Suppressor macrophage (primary cell): Measurements from ENCODE around the gene CTF1.

ENCODE experiments used
- DNase-seq, 4 experiments: peaks; one replicate each; pipeline ENCODE4 v3.0.0-alpha.2; 2020 to 2022

CTF1 gene

DNA sequence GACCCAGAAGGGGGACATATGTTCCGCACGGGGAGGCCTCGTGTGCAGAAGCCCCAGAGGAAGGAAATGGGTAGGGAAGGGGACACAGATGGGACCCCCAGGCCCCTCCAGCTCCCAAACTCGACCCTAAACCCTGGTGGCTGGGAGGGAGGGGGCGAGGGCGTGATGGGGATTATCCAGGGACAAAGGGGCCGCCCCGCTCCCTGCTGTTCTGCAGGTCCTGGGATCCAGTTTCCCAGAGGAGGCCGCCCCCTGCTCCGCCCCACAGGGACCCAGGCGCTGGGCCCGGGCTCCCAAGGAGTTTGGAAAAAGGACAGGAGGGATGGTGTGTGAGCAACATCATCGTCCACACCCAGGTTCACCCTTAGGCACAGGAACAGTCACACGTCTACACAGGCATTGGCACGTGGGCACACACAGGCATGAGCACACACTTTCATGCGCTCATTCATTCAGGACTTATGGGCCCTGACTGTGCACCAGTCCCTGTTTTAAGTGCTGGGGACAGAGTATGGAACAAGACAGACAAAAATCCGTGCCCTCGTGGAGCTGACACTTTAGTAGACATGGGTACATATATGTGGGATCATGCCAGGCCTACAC, 14.1 kb downstream of the CTF1 start:
- no peak for DNase-seq

DNA sequence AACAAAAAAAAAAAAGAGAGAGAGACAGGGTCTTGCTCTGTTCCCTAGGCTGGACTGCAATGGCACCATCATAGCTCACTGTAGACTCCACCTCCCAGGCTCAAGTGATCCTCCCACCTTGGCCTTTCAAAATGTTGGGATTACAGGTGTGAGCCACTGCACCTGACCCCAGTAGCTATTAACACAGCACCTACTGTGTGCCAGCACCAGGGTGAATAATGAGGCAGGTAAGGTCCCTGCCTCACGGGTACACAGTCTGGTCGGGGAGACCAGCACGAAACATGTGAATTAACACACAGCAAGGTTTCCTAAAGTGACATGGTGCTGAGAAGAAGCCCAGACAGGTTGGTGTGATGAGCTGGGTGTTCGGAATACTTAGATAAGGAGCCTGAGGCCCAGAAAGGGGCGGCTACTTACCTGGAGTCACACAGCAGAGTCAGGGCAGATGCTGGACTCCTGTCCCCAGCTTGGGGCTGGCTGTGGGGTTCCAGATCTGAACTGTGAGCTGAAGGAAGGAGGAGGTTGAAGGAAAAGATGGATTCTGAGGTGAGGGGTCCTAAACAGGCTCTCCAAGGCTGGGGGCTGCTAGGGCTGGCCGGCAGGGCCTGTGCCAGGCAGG, 16.5 kb downstream of the CTF1 start:
- DNase-seq, result no peak

DNA sequence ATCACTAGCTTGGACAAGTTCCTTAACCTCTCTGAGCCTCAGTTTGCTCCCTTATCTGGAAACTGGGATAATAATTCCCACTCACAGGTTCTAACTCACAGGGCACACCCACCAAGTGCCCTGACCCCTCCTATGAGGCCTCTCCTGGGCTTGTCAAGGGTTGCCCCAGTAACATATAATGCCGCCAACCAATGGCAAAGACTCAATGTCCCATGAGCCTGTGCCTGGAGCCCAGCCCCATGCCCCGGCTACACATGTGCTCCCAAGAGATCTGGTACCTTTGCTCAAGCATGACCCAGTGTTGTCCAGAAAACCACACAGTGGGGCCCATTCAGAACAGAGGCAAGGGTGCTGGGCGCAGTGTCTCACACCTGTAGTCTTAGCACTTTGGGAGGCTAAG, 18.4 kb downstream of the CTF1 start:
- no peak for DNase-seq

DNA sequence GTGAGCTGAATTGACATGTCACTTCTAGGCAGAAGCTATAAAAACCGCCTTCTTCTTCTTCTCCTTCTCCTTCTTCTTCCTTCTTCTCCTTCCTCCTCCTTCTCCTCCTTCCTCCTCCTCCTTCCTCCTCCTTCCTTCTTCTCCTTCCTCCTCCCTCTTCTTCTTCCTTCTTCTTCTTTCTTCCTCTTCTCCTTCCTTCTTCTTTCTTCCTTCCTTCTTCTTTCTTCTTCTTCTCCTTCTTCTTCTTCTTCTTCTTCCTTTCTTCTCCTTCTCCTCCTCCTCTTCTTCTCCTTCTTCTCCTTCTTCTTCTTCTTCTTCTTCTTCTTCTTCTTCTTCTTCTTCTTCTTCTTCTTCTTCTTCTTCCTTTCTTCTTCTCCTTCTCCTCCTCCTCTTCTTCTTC, 22.2 kb downstream of the CTF1 start:
- no peak for DNase-seq

DNA sequence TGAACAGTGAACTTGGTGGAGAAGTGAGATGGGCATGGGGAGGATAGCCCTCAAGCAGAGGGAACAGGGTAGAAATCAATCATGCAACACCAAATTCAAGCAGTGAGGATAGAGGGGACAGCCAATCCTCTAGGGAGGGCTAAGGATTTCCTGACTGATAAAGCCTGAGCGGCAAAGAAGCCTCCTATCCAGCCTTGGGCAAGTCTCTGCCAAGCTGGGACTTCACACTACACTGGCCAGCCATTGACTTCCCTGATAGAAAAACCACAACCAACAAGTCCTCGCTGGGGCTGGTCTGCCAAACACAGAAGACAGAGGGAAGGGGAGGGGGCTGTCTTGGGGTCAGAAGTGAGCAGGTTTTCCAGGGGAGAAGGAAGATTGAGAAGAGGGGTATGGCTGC, 24.5 kb downstream of the CTF1 start:
- DNase-seq, result no peak

DNA sequence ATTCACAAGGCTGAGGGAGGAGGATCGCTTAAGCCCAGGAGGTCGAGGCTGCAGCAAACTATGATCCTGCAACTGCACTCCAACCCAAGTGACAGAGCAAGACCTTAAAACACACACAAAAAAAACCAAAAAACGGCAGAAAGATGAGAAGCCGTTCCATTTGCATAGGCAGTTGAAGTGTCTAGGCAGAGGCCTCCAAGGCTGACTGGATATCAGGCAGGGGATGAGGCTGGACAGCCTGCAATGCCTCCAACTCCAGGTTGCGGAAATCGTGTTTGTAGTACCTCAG, 25.0 kb downstream of the CTF1 start:
- DNase-seq, result no peak

DNA sequence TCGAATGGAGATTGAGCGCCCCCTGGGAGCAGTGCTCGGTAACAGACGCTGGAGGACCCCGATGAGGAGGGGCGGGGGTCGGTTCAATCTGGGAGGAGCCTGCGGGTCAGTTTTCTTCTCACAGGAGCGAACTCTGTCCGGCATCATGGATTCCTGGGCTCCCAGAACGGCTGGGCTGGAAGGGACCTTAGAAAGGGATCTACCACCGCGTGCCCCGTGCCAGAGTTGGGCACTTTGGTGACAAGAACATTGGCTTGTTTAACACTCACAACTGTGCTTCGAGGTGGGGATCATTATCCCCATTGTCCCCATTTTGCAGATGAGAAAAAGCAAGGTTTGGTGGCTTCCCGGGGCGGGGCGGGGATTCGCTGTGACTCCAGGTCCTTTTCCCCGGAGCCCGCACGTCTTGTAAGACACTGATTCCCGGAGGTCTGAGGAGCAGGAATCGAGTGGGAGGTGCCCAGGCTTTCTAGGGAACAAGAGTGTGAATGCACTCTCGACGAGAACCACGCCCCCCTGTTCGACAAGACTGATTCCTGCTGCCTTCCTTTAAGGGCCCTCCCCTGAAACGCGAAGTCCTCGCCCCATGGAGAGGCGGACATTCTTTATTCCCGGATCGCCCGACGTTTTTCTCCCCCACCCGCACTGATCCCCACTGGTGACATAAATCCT, 25.5 kb downstream of the CTF1 start:
- DNase-seq, result peak; percentile 89 to 92 (median 91)

DNA sequence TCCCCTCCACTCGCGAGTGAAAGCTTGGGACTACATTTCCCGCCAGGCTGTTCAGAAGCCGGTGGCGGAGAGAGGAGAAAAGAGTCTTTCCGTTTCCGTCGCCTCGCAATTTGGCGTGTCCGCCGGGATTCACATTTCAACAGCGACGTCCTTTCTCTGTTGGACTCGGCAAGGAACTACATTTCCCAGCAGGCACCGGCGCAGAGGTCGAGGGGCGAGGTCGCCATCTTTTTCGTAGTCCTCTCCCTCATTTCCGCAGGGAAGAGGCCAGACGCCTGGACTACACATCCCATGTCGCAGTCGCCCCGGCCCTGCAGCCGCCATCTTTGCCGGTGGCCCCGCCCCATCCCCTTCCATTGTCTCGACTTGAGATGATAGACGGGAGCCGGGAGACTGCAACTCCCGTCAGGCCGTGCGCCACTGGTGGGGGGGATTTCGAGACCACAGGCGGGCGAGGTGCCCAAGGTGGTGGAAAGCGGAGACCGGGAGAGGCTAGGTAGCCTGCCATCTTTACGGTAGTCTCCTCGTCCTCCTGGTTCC, 26.1 kb downstream of the CTF1 start:
- peak; percentile 99 to 100 (median 99) for DNase-seq

DNA sequence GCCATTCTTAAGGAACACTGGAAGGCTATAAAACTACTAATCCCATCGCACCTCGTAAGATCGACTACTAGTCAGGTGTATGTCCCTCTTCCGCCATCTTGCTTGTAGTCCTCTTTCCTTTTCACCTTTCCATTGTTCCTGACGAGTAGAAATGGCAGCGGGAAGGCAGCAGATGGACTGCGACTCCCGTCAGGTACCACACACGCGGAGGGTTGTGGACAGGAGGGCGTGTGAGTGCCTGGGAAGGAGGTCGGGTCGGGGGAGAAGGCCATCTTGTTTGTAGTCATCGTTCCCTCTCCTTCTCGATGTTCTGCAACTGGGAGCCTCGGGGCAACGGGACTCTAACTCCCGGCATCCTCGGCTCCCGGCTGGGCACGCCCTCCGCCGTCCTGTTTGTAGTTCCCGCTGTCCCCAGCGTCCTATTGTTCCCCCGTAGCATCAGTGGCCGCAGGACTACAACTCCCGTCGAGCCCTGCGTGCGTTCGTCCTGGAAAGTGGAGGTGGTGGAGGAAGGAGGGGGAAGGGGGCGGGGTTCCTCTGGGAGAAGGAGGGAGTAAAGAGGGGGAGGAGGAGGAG, 26.6 kb downstream of the CTF1 start:
- peak; percentile 99 for DNase-seq

DNA sequence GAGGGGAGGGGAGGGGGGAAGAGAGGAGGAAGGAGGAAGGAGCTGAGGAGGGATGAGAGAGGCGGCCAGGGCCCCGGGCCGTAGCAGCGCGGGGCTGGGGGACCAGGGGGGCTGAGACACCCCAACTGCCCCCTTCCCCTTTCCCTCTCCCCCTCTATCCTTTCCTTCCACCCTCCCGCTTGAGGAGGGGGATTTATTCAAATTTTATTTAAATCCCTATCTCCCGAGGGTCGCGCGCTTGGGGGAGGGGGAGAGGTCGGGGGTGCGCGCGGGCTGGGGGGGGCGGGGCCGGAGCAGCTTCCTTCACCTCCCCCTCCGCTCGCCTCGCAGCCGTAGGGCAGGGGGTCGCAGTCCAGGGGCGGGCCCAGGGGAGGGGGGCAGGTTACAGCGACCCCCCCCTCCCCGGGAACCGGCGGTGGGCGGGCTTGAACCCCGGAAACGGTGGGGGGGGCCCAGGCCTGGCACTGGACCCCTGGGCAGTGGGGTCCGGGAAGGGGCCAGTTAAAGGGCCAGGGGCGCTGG, 27.2 kb downstream of the CTF1 start, which contains the start of gene FBXL19:
Gene FBXL19, plus strand, starts transcription at position 19 of the 522 bp plus-strand sequence. CDS start 2,183 bp downstream, outside the sequence.
- no peak for DNase-seq

DNA sequence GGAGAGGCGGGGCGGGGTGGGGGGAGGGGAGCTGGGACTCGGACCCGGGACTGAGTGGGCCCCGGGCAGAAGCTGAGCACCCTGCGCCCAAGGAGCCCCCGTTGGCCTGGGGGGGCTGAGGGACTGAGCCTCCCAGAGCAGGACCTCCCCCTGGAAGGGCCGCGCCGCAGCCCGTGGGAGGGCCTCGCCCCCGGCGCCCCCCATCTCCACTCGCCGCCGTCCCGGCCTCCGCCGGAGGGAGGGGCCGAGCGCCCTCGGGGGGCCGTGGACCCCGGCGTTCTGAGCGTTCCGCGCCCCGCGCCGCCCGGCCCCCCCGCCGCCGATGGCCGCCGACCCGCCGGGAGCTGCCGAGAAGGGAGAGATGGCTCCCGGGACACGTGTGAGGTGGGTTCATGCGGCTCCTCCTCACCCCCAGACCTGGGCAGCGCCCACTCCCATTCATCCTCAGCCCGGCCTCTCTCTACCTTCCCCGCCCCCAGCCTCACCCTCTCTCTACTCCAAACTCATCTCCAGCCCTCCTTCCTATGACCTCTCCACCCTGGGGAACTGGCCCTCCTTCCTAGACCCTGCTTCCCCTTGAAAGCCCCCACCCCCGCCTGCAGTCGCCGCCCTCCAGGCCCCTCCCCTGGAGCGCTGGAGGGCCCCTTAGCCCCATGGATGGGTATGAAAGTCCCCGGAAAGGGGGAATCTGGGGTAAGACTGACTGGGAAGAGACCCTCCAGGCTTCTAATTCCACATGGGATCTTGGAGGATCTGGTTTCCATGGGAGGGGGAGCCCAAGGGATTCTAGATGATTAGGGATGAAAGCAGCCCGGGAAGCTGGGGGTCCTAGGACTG, 27.9 kb downstream of the CTF1 start:
- DNase-seq, result peak in 2 of 4 experiments; percentile 26 to 34

DNA sequence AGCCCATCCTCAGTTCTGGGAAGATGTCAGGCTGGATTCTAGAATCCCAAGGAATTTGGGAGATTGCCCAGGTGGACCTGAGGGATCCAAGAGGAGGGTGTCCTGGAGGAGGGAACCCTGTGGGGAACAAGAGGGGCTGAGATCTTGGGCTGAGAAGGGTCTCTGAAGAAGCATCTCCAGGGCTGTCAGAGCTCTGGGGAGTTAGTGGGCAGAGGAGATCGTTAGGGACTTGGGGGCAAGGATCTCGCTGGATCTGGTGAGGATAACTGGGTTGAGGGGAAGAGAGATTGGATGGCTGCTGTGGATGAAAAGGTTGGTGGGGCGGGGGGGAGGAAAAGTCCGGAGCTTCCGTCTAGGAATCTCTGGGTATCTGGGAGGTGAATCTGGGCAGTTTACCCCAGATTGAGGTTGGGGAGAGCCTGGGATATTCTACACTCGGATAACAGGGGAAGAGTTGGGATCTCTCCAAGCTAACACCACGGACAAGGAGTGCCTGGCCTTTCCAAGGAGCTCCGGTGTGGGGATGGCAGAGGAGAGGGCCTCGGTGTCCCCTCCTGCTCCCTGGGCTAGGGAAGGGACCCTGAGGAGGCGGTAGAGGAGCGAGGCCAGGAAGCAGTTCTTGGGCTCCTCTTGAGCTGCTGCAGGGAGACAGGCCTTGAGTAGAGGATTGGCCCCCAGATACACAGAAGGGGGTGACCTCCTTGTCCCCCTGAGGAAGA, 28.7 kb downstream of the CTF1 start:
- no peak for DNase-seq

DNA sequence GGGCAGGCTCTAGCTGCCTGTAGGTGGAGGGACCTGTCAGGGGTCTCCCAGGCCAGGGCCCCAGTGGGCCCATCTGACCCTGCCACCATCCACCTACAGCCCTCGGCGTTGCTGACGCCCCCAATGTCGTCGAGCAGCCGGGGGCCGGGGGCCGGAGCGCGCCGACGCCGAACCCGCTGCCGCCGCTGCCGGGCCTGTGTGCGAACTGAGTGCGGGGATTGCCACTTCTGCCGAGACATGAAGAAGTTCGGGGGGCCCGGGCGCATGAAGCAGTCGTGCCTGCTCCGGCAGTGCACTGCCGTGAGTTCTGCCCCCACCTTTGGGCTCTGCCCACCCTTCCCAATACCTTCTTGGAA, 29.2 kb downstream of the CTF1 start:
- DNase-seq, result no peak

DNA sequence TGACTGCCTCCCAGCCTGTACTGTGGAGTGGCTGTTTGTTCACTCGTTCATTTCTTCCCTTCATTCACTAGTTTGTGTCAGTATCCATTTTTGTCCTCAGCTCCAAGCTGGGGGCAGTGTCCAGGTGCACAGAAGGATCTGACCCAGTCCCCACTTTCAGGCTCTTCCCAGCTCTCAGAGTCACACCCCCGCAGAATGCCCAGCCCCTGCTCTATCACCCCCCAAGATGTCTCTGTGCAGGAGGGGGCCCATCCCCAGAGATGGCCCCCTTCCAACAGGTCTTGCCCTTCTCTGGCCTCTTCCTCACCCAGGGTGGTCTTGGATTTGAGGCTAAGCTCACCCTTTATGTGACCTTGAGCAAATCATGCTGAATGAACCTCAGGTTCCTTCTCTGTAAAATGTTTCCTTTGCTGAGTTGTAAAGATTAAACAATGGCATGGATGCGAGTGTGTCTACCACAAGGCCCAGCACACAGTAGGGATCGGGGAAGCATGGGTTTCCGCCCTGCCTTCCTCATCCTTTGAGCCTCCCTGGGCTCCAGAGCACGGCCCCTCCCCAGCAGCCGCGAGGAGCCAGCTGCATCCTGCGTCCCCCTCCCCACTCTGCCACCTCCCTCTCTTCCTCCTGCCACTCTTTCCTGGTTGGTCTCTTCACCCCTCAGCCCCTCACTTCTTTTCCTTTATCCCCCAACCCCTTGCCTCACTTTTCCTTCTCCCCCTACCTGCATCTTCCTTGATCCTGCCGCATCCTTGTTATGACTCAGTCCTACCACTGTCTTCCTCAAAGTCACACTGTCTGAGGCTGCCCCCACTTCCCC, 29.8 kb downstream of the CTF1 start:
- no peak for DNase-seq

DNA sequence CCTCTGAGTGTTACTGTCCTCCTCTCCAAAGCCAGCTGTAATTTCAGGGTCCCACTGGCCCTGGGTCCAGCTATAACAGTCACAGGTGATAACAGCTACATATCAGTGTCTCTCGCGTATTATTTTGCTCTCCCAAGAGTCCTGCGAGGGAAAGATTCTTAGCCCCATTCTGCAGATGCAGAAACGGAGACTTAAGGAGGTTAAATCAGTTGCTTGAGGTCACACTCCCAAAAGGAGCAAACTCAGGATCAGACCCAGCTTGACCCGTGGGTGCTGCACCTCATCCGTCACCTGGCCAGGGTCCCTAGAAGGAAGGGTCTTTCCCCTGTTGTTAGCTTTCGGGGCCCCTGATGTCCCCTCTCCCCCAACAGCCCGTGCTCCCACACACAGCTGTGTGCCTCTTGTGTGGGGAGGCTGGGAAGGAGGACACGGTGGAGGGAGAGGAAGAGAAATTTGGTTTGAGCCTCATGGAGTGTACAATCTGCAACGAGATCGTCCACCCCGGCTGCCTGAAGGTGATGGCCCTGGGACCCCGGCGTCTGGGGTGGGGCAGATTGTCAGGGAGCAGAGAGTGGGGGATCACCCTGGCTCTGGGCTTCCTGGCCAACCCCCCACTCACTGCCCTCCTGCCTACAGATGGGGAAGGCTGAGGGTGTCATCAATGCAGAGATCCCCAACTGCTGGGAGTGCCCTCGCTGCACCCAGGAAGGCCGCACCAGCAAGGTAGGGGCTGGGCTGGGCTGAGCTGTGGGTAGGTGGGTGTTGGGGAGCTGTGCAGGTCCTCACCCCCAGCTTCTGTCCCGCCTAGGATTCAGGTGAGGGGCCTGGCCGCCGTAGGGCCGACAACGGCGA, 30.7 kb downstream of the CTF1 start:
- no peak for DNase-seq

DNA sequence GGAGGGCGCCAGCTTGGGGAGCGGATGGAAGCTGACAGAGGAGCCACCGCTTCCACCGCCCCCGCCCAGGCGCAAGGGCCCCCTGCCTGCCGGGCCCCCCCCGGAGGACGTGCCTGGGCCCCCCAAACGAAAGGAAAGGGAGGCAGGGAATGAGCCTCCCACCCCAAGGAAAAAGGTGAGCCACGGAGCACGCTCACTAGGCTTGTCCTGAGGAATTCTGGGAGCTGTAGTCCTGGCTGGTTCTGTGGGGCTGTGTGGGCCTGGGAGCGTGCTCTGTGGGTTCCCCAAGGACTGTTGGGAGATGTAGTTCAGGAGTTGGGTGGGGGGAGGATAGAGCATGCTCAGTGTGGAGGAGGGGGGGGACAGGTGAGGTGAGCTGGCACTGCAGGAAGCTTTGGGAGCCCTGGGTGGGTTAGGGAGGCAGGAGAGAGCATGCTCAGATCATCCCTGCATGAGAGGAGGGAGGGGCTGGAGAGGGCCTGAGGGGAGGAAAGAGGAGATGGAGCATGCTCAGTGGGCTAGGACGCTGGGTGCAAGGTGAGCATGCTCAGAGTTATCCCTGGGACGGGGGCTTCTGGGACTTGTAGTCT, 31.5 kb downstream of the CTF1 start:
- DNase-seq, result peak in 3 of 4 experiments; percentile 37 to 63 (median 40)

DNA sequence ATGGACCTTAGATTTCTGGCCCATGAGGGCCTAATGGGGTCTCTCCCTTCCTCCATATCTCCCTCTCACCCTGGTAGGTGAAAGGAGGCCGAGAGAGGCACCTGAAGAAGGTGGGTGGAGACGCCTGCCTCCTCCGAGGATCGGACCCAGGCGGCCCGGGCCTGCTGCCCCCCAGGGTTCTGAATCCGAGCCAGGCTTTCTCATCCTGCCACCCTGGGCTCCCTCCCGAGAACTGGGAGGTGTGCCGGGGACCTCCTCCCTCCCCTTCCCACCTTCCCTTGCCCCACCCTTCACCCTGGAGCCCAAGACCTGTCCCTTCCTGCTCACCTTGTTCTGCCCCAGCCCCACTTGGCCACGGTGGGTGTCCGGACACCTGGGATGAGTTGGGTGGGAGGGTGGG, 32.0 kb downstream of the CTF1 start:
- DNase-seq, result no peak

DNA sequence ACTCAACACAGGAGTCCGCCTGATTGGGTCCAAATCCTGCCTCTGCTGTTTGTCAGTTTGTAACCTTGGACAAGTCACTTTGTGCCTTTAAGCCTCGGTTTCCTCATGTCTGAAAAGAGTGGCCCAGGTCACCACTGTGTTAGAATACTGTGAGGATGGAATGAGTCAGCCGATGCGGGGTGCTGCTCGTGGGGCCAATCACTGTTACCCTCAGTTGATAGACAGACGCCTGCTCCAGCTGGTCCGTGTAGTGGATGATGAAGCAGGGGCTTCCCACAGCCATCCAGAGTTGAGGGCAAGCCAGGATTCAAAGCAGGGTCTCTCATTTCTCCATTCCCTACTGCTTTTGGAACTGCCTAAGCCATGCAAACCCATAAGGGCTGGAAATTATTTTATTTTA, 32.8 kb downstream of the CTF1 start:
- DNase-seq, result no peak

DNA sequence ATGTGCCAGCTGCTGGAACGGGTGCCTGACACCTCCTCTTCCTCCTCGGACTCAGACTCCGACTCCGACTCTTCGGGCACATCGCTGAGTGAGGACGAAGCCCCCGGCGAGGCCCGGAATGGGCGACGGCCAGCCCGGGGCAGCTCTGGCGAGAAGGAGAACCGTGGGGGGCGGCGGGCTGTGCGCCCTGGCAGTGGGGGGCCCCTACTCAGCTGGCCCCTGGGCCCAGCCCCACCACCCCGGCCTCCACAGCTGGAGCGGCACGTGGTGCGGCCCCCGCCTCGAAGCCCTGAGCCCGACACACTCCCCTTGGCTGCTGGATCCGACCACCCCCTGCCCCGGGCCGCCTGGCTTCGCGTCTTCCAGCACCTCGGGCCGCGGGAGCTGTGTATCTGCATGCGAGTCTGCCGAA, 33.8 kb downstream of the CTF1 start:
- no peak for DNase-seq
